Gastroesophageal sphincter (tissue), 3 donors: Measurements from ENCODE around the gene TMEM51.

Experiments used
- CTCF ChIP-seq, 4 experiments: fragments of 200-600 bp in 2 of 4; fragments of 450-650 bp in 2 of 4; sonication (generic) in 1 of 4; IDR thresholded peaks; one replicate each; pipeline ENCODE4 v1.5.1; 2017 to 2019; ENCODE audit warnings: antibody characterized with exemption in 4 of 4, mild to moderate bottlenecking in 2 of 4, moderate library complexity in 2 of 4
- POLR2A ChIP-seq, 2 donors: fragments of 450-650 bp; IDR thresholded peaks; one replicate each; pipeline ENCODE4 v1.6.1; 2017; ENCODE audit warnings: antibody characterized with exemption in 2 of 2, mild to moderate bottlenecking in 2 of 2, moderate library complexity in 1 of 2

GRCh38 chr1:15176898-15177665 lies 23.5 kb downstream of the TMEM51 start:
- TF ChIP-seq CTCF (IDR thresholded peaks at IDR 0.05), result no peak
- TF ChIP-seq POLR2A (IDR thresholded peaks at IDR 0.05), result no peak
